Left lobe of liver (tissue), 2 donors: Measurements from ENCODE around the gene CTSK. TPM values are rescaled to one million over a fixed set of nuclear protein-coding genes. Genes with fewer than 3 reads are reported as not detected.
A peak's percentile ranks its signal among the peaks of the same experiment; 100 is the strongest.
"Not testable (repeated sequence)": the region's sequence is repeated elsewhere in the genome, so short reads cannot be mapped to it uniquely, and the experiment has no call there.

Experiments used
- ATAC-seq: fragments of 200-7000 bp; cut with Tn5 transposase; one replicate; pipeline ENCODE4 v1.9.1; 2020; ENCODE audit warnings: mild to moderate bottlenecking, moderate library complexity
- DNase-seq: peaks from one replicate; pipeline ENCODE4 v3.0.0-alpha.2; 2020; ENCODE audit warnings: low spot score
- total RNA-seq: library from RNA; stranded (reverse); gene quantifications from one replicate; pipeline ENCODE4 v1.2.1, GENCODE V29; 2021
- donor health status: DM: no; HTN: no; CAD: no; lungs with moderate emphysema.
- donor health status: DM: no; HTN: yes; CAD: no.

CTSK gene
- total RNA-seq, result 2.4 TPM

- no peak for ATAC-seq
Observed at GRCh38 chr1:150808121-150808520, at the start of gene CTSK. Gene CTSK, minus strand, starts transcription at chr1:150808260. Its CDS starts 1,455 bp downstream, at chr1:150806805.

GRCh38 chr1:150852734-150853133, 44.7 kb upstream of the CTSK start:
- not testable (repeated sequence) for DNase-seq
- ATAC-seq, result peak; percentile 19

More at GRCh38 chr1:150808121-150808520, at the start of gene CTSK:
- DNase-seq, result no peak

GRCh38 chr1:150850801-150851362, 42.8 kb upstream of the CTSK start:
- ATAC-seq, DNase-seq: not testable (repeated sequence)

- ATAC-seq, result no peak
- no peak for DNase-seq
Observed at GRCh38 chr1:150846473-150847146, 38.5 kb upstream of the CTSK start.

- ATAC-seq (peak; percentile 13), DNase-seq (no peak)
Observed at GRCh38 chr1:150843474-150843873, 35.4 kb upstream of the CTSK start.

GRCh38 chr1:150842964-150843363, 34.9 kb upstream of the CTSK start:
- DNase-seq (no peak), ATAC-seq (peak; percentile 38)

- ATAC-seq (no peak), DNase-seq (no peak)
Observed at GRCh38 chr1:150842343-150842742, 34.3 kb upstream of the CTSK start.

- DNase-seq (no peak), ATAC-seq (no peak)
Observed at GRCh38 chr1:150841626-150842025, 33.6 kb upstream of the CTSK start.

- DNase-seq, ATAC-seq: not testable (repeated sequence)
Observed at GRCh38 chr1:150840850-150841249, 32.8 kb upstream of the CTSK start.

- DNase-seq, result no peak
- peak; percentile 57 for ATAC-seq
Observed at GRCh38 chr1:150836129-150836773, 28.2 kb upstream of the CTSK start.

GRCh38 chr1:150833961-150834360, 25.9 kb upstream of the CTSK start:
- not testable (repeated sequence) for DNase-seq, ATAC-seq

GRCh38 chr1:150832597-150832996, 24.5 kb upstream of the CTSK start:
- ATAC-seq, result no peak
- DNase-seq, result no peak

- no peak for ATAC-seq
- DNase-seq, result no peak
Observed at GRCh38 chr1:150829751-150830150, 21.7 kb upstream of the CTSK start.

GRCh38 chr1:150826299-150826698, 18.2 kb upstream of the CTSK start:
- no peak for DNase-seq
- peak; percentile 36 for ATAC-seq

- ATAC-seq, result peak; percentile 88
- DNase-seq, result peak; percentile 57
Observed at GRCh38 chr1:150820730-150821512, 12.9 kb upstream of the CTSK start.

GRCh38 chr1:150815871-150816270, 7.8 kb upstream of the CTSK start:
- ATAC-seq (no peak), DNase-seq (no peak)

GRCh38 chr1:150813028-150813707, 5.1 kb upstream of the CTSK start:
- DNase-seq (peak; percentile 56), ATAC-seq (peak; percentile 93)

GRCh38 chr1:150810958-150811659, 3.0 kb upstream of the CTSK start:
- no peak for ATAC-seq

GRCh38 chr1:150809651-150810050, 1.6 kb upstream of the CTSK start:
- no peak for ATAC-seq
- DNase-seq, result no peak

More at GRCh38 chr1:150810958-150811659, 3.0 kb upstream of the CTSK start:
- DNase-seq, result no peak

- DNase-seq, result no peak
- ATAC-seq, result no peak
Observed at GRCh38 chr1:150808846-150809245, 786 bp upstream of the CTSK start.
